ENCODE results near the gene TCP10L. TPM values are rescaled to one million over a fixed set of nuclear protein-coding genes. Genes with fewer than 3 reads are reported as not detected.
"Not testable (repeated sequence)": the region's sequence is repeated elsewhere in the genome, so short reads cannot be mapped to it uniquely, and the experiment has no call there.

TCP10L gene
- total and polyA plus RNA-seq, 2 of the 8 experiments (the other 6 are each of a cell fraction or from before 2014, with no cell fraction given) = 0.45 to 0.99 TPM

GRCh38 chr21:32618218-32618617 is 32.9 kb upstream of the TCP10L start:
- H2BK15ac ChIP-seq (ENCODE audit: low read length); H2BK20ac ChIP-seq (ENCODE audit: low read length); H3K4me1 ChIP-seq (replicated peaks in 1 of 4; ENCODE audit: control insufficient read depth in 3 of 4, insufficient read depth in 4 of 4, low read length in 3 of 4); DNase-seq (ENCODE audit: low read depth in 1 of 2, low spot score in 2 of 2); H4K20me1 ChIP-seq (replicated peaks in 1 of 2; ENCODE audit: control insufficient read depth in 1 of 2, insufficient read depth in 2 of 2, low read length in 2 of 2); POLR2A ChIA-PET (ENCODE audit: partially characterized antibody); H3K79me1 ChIP-seq (ENCODE audit: low read depth, low read length); H3K23ac ChIP-seq (ENCODE audit: insufficient read length); H2BK5ac ChIP-seq (ENCODE audit: low read depth, low read length); H4K5ac ChIP-seq (ENCODE audit: insufficient read length, low read depth, low read length); H3K23me2 ChIP-seq (ENCODE audit: low read depth, low read length); FAIRE-seq; H2BK12ac ChIP-seq (ENCODE audit: low read depth, low read length); H3K9ac ChIP-seq (replicated peaks in 1 of 4; ENCODE audit: extremely low read depth in 1 of 4, low read depth in 3 of 4, low read length in 3 of 4); H2BK120ac ChIP-seq (replicated peaks; ENCODE audit: low read depth, low read length); H4K91ac ChIP-seq (replicated peaks; ENCODE audit: insufficient read length, low read length); H3K79me2 ChIP-seq (ENCODE audit: control insufficient read depth in 1 of 2, insufficient read depth in 2 of 2, low read length in 2 of 2); H3K27me3 ChIP-seq (replicated peaks in 1 of 4; ENCODE audit: control insufficient read depth in 3 of 4, extremely low read depth in 1 of 4, insufficient read depth in 3 of 4, low read length in 3 of 4); H3K9me3 ChIP-seq (ENCODE audit: insufficient read depth in 2 of 2, low read depth in 1 of 2, low read length in 1 of 2); H2AK5ac ChIP-seq (ENCODE audit: low read depth, low read length); CTCF ChIA-PET (ENCODE audit: partially characterized antibody); H3K14ac ChIP-seq (ENCODE audit: insufficient read length); H3K27ac ChIP-seq (ENCODE audit: low read depth, low read length); H3K4me3 ChIP-seq (ENCODE audit: extremely low read depth in 1 of 4, insufficient read depth in 2 of 4, low read depth in 3 of 4, low read length in 4 of 4); H3K56ac ChIP-seq (replicated peaks; ENCODE audit: insufficient read length, low read depth, low read length); H3K4me2 ChIP-seq (ENCODE audit: insufficient read depth in 1 of 2, low read depth in 2 of 2, low read length in 2 of 2); H2AFZ ChIP-seq (ENCODE audit: low read length); H3K36me3 ChIP-seq (ENCODE audit: control insufficient read depth in 2 of 4, insufficient read depth in 4 of 4, low read length in 3 of 4); H3K4ac ChIP-seq (replicated peaks; ENCODE audit: insufficient read length, low read depth, low read length); H4K8ac ChIP-seq (ENCODE audit: extremely low read depth, insufficient read depth, low read length); H3K18ac ChIP-seq (ENCODE audit: extremely low read depth, low read length): not testable (repeated sequence)
- WGBS, 2 experiments (ENCODE audit: extremely low coverage in 1 of 2, insufficient coverage in 1 of 2, insufficient read length in 1 of 2, insufficient replicate concordance in 2 of 2, low coverage in 1 of 2, low lambda C conversion rate in 2 of 2, missing lambda C conversion rate in 1 of 2) = 84% methylated on average over 6 of the region's 6 CpGs; no CpG with 5 or more reads in 1 of the 2 experiments

Data from H1 (cell line).